Transverse colon (tissue), 4 donors: ENCODE data around the gene STARD10. TPM values are rescaled to one million over a fixed set of nuclear protein-coding genes. Genes with fewer than 3 reads are reported as not detected.

Experiments
- DNase-seq: peaks from one replicate; pipeline ENCODE4 v3.0.0-alpha.2; 2019
- H3K27ac ChIP-seq, 4 donors: fragments of 200-600 bp; sonication (generic); 2 replicates each; pipeline ENCODE4 v1.5.1; 2016 to 2018; ENCODE audit warnings: inconsistent platforms in 4 of 4
- H3K27me3 ChIP-seq: fragments of 200-600 bp; sonication (generic); 2 replicates; pipeline ENCODE4 v1.5.1; 2017; ENCODE audit warnings: inconsistent platforms
- H3K36me3 ChIP-seq, 4 donors: fragments of 200-600 bp; sonication (generic); 2 replicates each; pipeline ENCODE4 v1.5.1; 2017 to 2019; ENCODE audit warnings: inconsistent platforms in 4 of 4
- H3K4me1 ChIP-seq, 4 donors: fragments of 200-600 bp; sonication (generic); 2 replicates each; pipeline ENCODE4 v1.5.1; 2017 to 2020; ENCODE audit warnings: inconsistent platforms in 4 of 4
- H3K4me3 ChIP-seq, 4 donors: fragments of 200-600 bp; sonication (generic); 1 replicate in 1 of 4; 2 replicates in 3 of 4; pipeline versions ENCODE4 v1.5.1 to v1.6.1; 2017 to 2019; ENCODE audit warnings: inconsistent platforms in 4 of 4
- H3K9me3 ChIP-seq, 2 donors: fragments of 200-600 bp; sonication (generic); 2 replicates each; pipeline ENCODE4 v1.5.1; 2017 to 2019; ENCODE audit warnings: inconsistent platforms in 2 of 2
- EP300 ChIP-seq: sonication (generic); formaldehyde crosslinking; IDR thresholded peaks from one replicate; pipeline ENCODE4 v1.6.1; 2017; ENCODE audit warnings: antibody characterized with exemption, low read depth
- POLR2A ChIP-seq: fragments of 450-650 bp; IDR thresholded peaks from one replicate; pipeline ENCODE4 v1.6.1; 2016; ENCODE audit warnings: antibody characterized with exemption, mild to moderate bottlenecking, moderate library complexity
- POLR2AphosphoS5 ChIP-seq, 3 donors: sonication (generic); formaldehyde crosslinking; IDR thresholded peaks; one replicate each; pipeline ENCODE4 v1.6.1; 2016; ENCODE audit warnings: antibody characterized with exemption in 3 of 3
- WGBS, 2 donors: methylation state at CpG; one replicate each; pipeline ENCODE4 v1.1.5; 2018; ENCODE audit warnings: low coverage in 1 of 2; 5-methylcytosine and 5-hydroxymethylcytosine counted together
- in situ Hi-C, 4 donors: fragments of 200-750 bp; cut with MboI; loops; one replicate each; pipeline versions ENCODE4 v1.15.0 to v1.15.1; 2017; ENCODE audit warnings: low sequenced_read_pairs in 3 of 4, low pct_ligation_motif_present in 1 of 4, low pct_unique_long_range_greater_than_20kb in 1 of 4
- intact Hi-C: fragments of 100-400 bp; cut with DNase I; formaldehyde crosslinking; loops from one replicate; pipeline ENCODE4 v1.15.1; 2023; ENCODE audit warnings: low total_unique reads
- total RNA-seq, 4 donors: library from RNA; depleted of rRNA; stranded (reverse); fragments of >200 nt; gene quantifications; one replicate each; pipeline ENCODE4 v1.1.0, GENCODE V29; 2016
- TF ChIP-seq, protein P1 (sequence below), 5 experiments: fragments of 200-600 bp in 3 of 5; fragments of 450-650 bp in 2 of 5; sonication (generic) in 3 of 5; IDR thresholded peaks; 1 replicate in 2 of 5; 2 replicates in 3 of 5; pipeline ENCODE4 v1.5.1; 2016 to 2017; ENCODE audit warnings: antibody characterized with exemption in 5 of 5, inconsistent platforms in 3 of 5, mild to moderate bottlenecking in 2 of 5, moderate library complexity in 1 of 5

STARD10 gene
- total RNA-seq, 4 donors from 2014 or later = 82.7 to 714 (median 225) TPM

- H3K27me3 ChIP-seq = no peaks in the 10 kb centered on the region
- in situ Hi-C loops = no loop called here
- H3K27ac ChIP-seq = no peak overlapping the region
- no peaks in the 10 kb centered on the region for H3K36me3 ChIP-seq
- WGBS, 2 donors = 79 to 93% methylated on average over 3 to 9 of the region's 9 CpGs
- intact Hi-C loops = no loop called here
- no peak for DNase-seq
- no peak overlapping the region for H3K4me3 ChIP-seq
- no peak for TF ChIP-seq POLR2A
- no peak for TF ChIP-seq POLR2AphosphoS5 (IDR thresholded peaks at IDR 0.05)
- no peak for TF ChIP-seq EP300
- TF ChIP-seq, protein P1, sequence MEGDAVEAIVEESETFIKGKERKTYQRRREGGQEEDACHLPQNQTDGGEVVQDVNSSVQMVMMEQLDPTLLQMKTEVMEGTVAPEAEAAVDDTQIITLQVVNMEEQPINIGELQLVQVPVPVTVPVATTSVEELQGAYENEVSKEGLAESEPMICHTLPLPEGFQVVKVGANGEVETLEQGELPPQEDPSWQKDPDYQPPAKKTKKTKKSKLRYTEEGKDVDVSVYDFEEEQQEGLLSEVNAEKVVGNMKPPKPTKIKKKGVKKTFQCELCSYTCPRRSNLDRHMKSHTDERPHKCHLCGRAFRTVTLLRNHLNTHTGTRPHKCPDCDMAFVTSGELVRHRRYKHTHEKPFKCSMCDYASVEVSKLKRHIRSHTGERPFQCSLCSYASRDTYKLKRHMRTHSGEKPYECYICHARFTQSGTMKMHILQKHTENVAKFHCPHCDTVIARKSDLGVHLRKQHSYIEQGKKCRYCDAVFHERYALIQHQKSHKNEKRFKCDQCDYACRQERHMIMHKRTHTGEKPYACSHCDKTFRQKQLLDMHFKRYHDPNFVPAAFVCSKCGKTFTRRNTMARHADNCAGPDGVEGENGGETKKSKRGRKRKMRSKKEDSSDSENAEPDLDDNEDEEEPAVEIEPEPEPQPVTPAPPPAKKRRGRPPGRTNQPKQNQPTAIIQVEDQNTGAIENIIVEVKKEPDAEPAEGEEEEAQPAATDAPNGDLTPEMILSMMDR (IDR thresholded peaks at IDR 0.05) = no peak
- H3K4me1 ChIP-seq = peaks cover 25 to 57% (median 39%) of the 10 kb centered on the region in 4 donors
- no peaks in the 10 kb centered on the region for H3K9me3 ChIP-seq
Measured at GRCh38 chr11:72718101-72718501, 75.7 kb downstream of the STARD10 start.

DNA sequence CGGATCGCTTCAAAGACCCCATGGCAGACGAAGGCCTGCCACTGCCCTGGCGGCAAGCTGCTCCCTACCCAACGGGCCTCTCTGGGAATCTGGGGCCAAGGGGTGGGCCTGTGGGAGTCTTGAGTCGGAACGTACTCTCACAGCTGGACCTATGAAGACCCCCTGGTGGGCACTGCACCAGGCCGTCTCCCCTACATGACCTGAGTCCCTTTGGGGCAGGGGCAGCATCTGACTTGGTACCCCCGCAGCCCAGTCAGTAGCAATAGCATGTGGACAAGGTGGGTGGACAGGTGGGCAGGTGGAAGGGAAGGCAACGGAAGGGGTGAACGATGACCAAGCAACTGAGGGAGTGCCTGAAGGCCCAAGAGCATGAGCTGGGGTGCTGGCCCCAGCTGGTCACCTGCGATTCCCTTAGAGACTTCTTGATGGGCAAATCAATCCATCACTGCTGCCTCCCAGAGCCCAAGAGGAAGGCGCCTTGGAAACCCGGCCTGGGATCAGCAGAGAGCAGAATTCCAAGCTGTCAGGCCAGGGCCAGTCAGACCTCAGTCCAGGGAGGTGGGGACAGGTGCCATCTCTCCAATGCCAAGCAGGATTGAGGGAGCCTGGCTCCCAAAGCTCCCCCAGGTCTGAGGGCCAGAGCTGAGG lies 76.9 kb downstream of the STARD10 start:
- no peaks in the 10 kb centered on the region for H3K36me3 ChIP-seq
- TF ChIP-seq EP300 (no peak), POLR2A (no peak), POLR2AphosphoS5 (IDR thresholded peaks at IDR 0.05) (no peak)
- TF ChIP-seq, protein P1 (IDR thresholded peaks at IDR 0.05) = no peak
- no peaks in the 10 kb centered on the region for H3K27me3 ChIP-seq
- intact Hi-C loops = no loop called here
- 81 to 100% methylated on average over 1 to 11 of the region's 14 CpGs for WGBS, 2 donors
- no peak overlapping the region for H3K4me3 ChIP-seq
- H3K27ac ChIP-seq = no peak overlapping the region
- peaks cover 19 to 55% (median 38%) of the 10 kb centered on the region in 4 donors for H3K4me1 ChIP-seq
- in situ Hi-C loops = no loop called here
- no peaks in the 10 kb centered on the region for H3K9me3 ChIP-seq
- DNase-seq = no peak

GRCh38 chr11:72716290-72716689 lies 77.6 kb downstream of the STARD10 start:
- intact Hi-C loops (no loop called here), in situ Hi-C loops (no loop called here)
- H3K27me3 ChIP-seq = no peaks in the 10 kb centered on the region
- no peak for DNase-seq
- no peaks in the 10 kb centered on the region for H3K9me3 ChIP-seq
- peaks cover 0 to under 1% (median 0%) of the 10 kb centered on the region in 4 donors for H3K36me3 ChIP-seq
- TF ChIP-seq, protein P1 (IDR thresholded peaks at IDR 0.05) = no peak
- TF ChIP-seq POLR2A (no peak), EP300 (no peak), POLR2AphosphoS5 (IDR thresholded peaks at IDR 0.05) (no peak)
- no peak overlapping the region for H3K4me3 ChIP-seq
- no peak overlapping the region for H3K27ac ChIP-seq
- 50 to 64% methylated on average over 2 to 7 of the region's 7 CpGs for WGBS, 2 donors
- H3K4me1 ChIP-seq = peaks cover 19 to 53% (median 34%) of the 10 kb centered on the region in 4 donors

GRCh38 chr11:72712841-72713240 lies 81.0 kb downstream of the STARD10 start:
- intact Hi-C loops (no loop called here), in situ Hi-C loops (no loop called here)
- no peak for DNase-seq
- TF ChIP-seq POLR2AphosphoS5 (IDR thresholded peaks at IDR 0.05) = no peak
- TF ChIP-seq EP300 = no peak
- TF ChIP-seq, protein P1 (IDR thresholded peaks at IDR 0.05) = no peak
- TF ChIP-seq POLR2A = no peak
- no peaks in the 10 kb centered on the region for H3K9me3 ChIP-seq
- H3K27me3 ChIP-seq = no peaks in the 10 kb centered on the region
- peak overlapping the region in 1 of 4 donors; percentile 25 for H3K27ac ChIP-seq
- H3K36me3 ChIP-seq = peaks cover 0 to 21% (median 11%) of the 10 kb centered on the region in 4 donors
- peaks cover 0 to 20% (median 6%) of the 10 kb centered on the region in 4 donors for H3K4me1 ChIP-seq
- no peak overlapping the region for H3K4me3 ChIP-seq
- 69% methylated on average over 10 of the region's 10 CpGs; no CpG with 5 or more reads in 1 of the 2 donors for WGBS, 2 donors
